Neural progenitor cell (in vitro differentiated cells): ENCODE results near the gene AKR7A2. TPM values are rescaled to one million over a fixed set of nuclear protein-coding genes. Genes with fewer than 3 reads are reported as not detected.

ENCODE experiments used
- DNase-seq: peaks from one replicate; pipeline ENCODE4 v3.0.0-alpha.2; 2016; ENCODE audit warnings: low spot score
- H2AFZ ChIP-seq: fragments of 200-600 bp; sonication (generic); replicated peaks from 2 replicates; pipeline ENCODE4 v1.6.1; 2016; ENCODE audit warnings: antibody characterized with exemption
- H3F3A ChIP-seq: fragments of 200-600 bp; sonication (generic); 2 replicates; pipeline ENCODE4 v1.6.1; 2016; ENCODE audit warnings: antibody characterized with exemption, low read depth
- H3K27ac ChIP-seq: fragments of 200-600 bp; sonication (generic); 2 replicates; pipeline ENCODE4 v1.5.1; 2016; ENCODE audit warnings: mild to moderate bottlenecking
- H3K27me3 ChIP-seq: fragments of 200-600 bp; sonication (generic); 2 replicates; pipeline ENCODE4 v1.6.1; 2016; ENCODE audit warnings: mild to moderate bottlenecking, moderate library complexity
- H3K36me3 ChIP-seq: fragments of 200-600 bp; sonication (generic); 2 replicates; pipeline ENCODE4 v1.5.1; 2016
- H3K4me1 ChIP-seq: fragments of 200-600 bp; sonication (generic); 2 replicates; pipeline ENCODE4 v1.6.1; 2016; ENCODE audit warnings: mixed run types
- H3K4me2 ChIP-seq: fragments of 200-600 bp; sonication (generic); 2 replicates; pipeline ENCODE4 v1.6.1; 2016
- H3K4me3 ChIP-seq: fragments of 200-600 bp; sonication (generic); 2 replicates; pipeline ENCODE4 v1.5.1; 2016
- H3K79me2 ChIP-seq: fragments of 200-600 bp; sonication (generic); 2 replicates; pipeline ENCODE4 v1.6.1; 2016; ENCODE audit warnings: low read depth
- H3K9ac ChIP-seq: fragments of 200-600 bp; sonication (generic); 2 replicates; pipeline ENCODE4 v1.6.1; 2016
- H3K9me3 ChIP-seq: fragments of 200-600 bp; sonication (generic); 2 replicates; pipeline ENCODE4 v1.5.1; 2016; ENCODE audit warnings: low read depth
- H4K20me1 ChIP-seq: fragments of 200-600 bp; sonication (generic); 2 replicates; pipeline ENCODE4 v1.6.1; 2016; ENCODE audit warnings: low read depth
- H3K27ac Mint-ChIP-seq: 3 replicates; pipeline ENCODE4 v1.8.0; 2021; ENCODE audit warnings: mixed read lengths
- H3K27me3 Mint-ChIP-seq: 2 replicates; pipeline ENCODE4 v1.8.0; 2022; ENCODE audit warnings: low read depth, mild to moderate bottlenecking, inconsistent platforms, moderate library complexity, mixed read lengths; ENCODE audit not compliant: insufficient read depth
- H3K36me3 Mint-ChIP-seq: 3 replicates; pipeline ENCODE4 v1.8.0; 2021; ENCODE audit warnings: mixed read lengths
- H3K4me1 Mint-ChIP-seq: 3 replicates; pipeline ENCODE4 v1.8.0; 2021; ENCODE audit warnings: mixed read lengths
- H3K4me3 Mint-ChIP-seq: 3 replicates; pipeline ENCODE4 v1.8.0; 2021; ENCODE audit warnings: mild to moderate bottlenecking, moderate library complexity, mixed read lengths
- H3K9me3 Mint-ChIP-seq: 3 replicates; pipeline ENCODE4 v1.8.0; 2020; ENCODE audit warnings: mixed read lengths
- EZH2 ChIP-seq: fragments of 200-600 bp; sonication (generic); IDR thresholded peaks from 2 replicates; pipeline ENCODE4 v1.6.1; 2017; ENCODE audit warnings: antibody characterized with exemption, mild to moderate bottlenecking, moderate library complexity
- EZH2phosphoT487 ChIP-seq: fragments of 200-600 bp; sonication (generic); IDR thresholded peaks from 2 replicates; pipeline ENCODE4 v1.6.1; 2017; ENCODE audit warnings: antibody characterized with exemption
- total RNA-seq: library from RNA; depleted of rRNA; stranded (reverse); fragments of >200 nt; gene quantifications from 2 replicates; pipeline ENCODE4 v1.2.3, GENCODE V29; 2015; ENCODE audit warnings: low replicate concordance
- TF ChIP-seq, protein P1 (sequence below): fragments of 200-600 bp; sonication (generic); IDR thresholded peaks from 2 replicates; pipeline ENCODE4 v1.5.1; 2017; ENCODE audit warnings: antibody characterized with exemption, mild to moderate bottlenecking

The AKR7A2 gene
- total RNA-seq, 1 donor from 2014 or later: 37.5 TPM

- Histone ChIP-seq H3K9ac (no peak overlapping the region), H3K27me3 (no peaks in the 10 kb centered on the region), H3K27ac (no peak overlapping the region), H4K20me1 (no peaks in the 10 kb centered on the region), H3K79me2 (no peaks in the 10 kb centered on the region), H3K4me2 (no peak overlapping the region), H2AFZ (no peak overlapping the region), H3F3A (no peaks in the 10 kb centered on the region), H3K4me1 (no peaks in the 10 kb centered on the region), H3K36me3 (no peaks in the 10 kb centered on the region), H3K9me3 (no peaks in the 10 kb centered on the region), H3K4me3 (no peak overlapping the region)
- no peak overlapping the region for H3K27ac Mint-ChIP-seq
- no peaks in the 10 kb centered on the region for H3K27me3 Mint-ChIP-seq
- no peak overlapping the region for H3K4me3 Mint-ChIP-seq
- TF ChIP-seq EZH2 (no peak), EZH2phosphoT487 (no peak)
- TF ChIP-seq, protein P1, sequence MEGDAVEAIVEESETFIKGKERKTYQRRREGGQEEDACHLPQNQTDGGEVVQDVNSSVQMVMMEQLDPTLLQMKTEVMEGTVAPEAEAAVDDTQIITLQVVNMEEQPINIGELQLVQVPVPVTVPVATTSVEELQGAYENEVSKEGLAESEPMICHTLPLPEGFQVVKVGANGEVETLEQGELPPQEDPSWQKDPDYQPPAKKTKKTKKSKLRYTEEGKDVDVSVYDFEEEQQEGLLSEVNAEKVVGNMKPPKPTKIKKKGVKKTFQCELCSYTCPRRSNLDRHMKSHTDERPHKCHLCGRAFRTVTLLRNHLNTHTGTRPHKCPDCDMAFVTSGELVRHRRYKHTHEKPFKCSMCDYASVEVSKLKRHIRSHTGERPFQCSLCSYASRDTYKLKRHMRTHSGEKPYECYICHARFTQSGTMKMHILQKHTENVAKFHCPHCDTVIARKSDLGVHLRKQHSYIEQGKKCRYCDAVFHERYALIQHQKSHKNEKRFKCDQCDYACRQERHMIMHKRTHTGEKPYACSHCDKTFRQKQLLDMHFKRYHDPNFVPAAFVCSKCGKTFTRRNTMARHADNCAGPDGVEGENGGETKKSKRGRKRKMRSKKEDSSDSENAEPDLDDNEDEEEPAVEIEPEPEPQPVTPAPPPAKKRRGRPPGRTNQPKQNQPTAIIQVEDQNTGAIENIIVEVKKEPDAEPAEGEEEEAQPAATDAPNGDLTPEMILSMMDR: no peak
- DNase-seq: no peak
- H3K36me3 Mint-ChIP-seq: peaks cover 3% of the 10 kb centered on the region
- no peaks in the 10 kb centered on the region for H3K4me1 Mint-ChIP-seq
- H3K9me3 Mint-ChIP-seq: no peaks in the 10 kb centered on the region
Measured at GRCh38 chr1:19328486-19328885, 16.5 kb upstream of the AKR7A2 start.

DNA sequence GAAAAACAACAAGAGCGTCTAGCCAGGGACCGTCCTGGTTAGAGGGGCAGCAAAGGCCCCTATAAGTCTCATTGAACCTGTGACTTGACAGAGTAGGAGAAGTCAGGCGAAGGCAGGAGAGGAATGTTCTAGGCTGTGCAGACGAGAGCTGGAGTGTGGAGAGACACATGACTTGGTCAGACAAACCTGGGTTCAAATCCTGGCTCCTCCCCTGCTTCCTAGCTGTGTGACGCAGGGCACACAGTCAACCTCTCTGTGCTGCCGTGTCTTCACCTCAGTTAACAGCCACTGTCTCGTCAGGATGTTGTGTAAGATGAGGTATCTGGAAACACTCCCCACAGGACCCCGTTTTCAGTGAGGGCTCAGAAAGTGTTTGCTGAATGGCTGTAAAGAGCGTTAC is 15.8 kb upstream of the AKR7A2 start:
- no peaks in the 10 kb centered on the region for H4K20me1 ChIP-seq
- no peak overlapping the region for H3K27ac Mint-ChIP-seq
- no peak overlapping the region for H3K4me2 ChIP-seq

GRCh38 chr1:19327301-19327700 is 15.4 kb upstream of the AKR7A2 start:
- no peak overlapping the region for H3K27ac Mint-ChIP-seq
- TF ChIP-seq EZH2phosphoT487: no peak
- TF ChIP-seq, protein P1: no peak
- no peak for TF ChIP-seq EZH2

More for the DNA sequence above, 15.8 kb upstream of the AKR7A2 start:
- no peaks in the 10 kb centered on the region for H3K36me3 ChIP-seq
- TF ChIP-seq, protein P1: no peak
- TF ChIP-seq EZH2: no peak
- no peak for TF ChIP-seq EZH2phosphoT487
- no peak overlapping the region for H3K4me3 ChIP-seq
- Mint-ChIP-seq H3K36me3 (peaks cover 3% of the 10 kb centered on the region), H3K4me3 (no peak overlapping the region), H3K9me3 (no peaks in the 10 kb centered on the region), H3K4me1 (no peaks in the 10 kb centered on the region), H3K27me3 (no peaks in the 10 kb centered on the region)
- no peaks in the 10 kb centered on the region for H3K27me3 ChIP-seq
- no peaks in the 10 kb centered on the region for H3K79me2 ChIP-seq
- no peak for DNase-seq
- H3K4me1 ChIP-seq: no peaks in the 10 kb centered on the region
- H3K9ac ChIP-seq: no peak overlapping the region
- no peak overlapping the region for H3K27ac ChIP-seq
- H2AFZ ChIP-seq: no peak overlapping the region
- H3F3A ChIP-seq: no peaks in the 10 kb centered on the region
- no peaks in the 10 kb centered on the region for H3K9me3 ChIP-seq

GRCh38 chr1:19326748-19327065 is 14.8 kb upstream of the AKR7A2 start:
- Mint-ChIP-seq H3K4me1 (no peaks in the 10 kb centered on the region), H3K27ac (no peak overlapping the region), H3K4me3 (no peak overlapping the region), H3K27me3 (peaks cover 2% of the 10 kb centered on the region), H3K9me3 (no peaks in the 10 kb centered on the region), H3K36me3 (peaks cover 5% of the 10 kb centered on the region)
- Histone ChIP-seq H4K20me1 (no peaks in the 10 kb centered on the region), H3F3A (no peaks in the 10 kb centered on the region), H3K4me2 (no peak overlapping the region), H3K4me1 (no peaks in the 10 kb centered on the region), H3K4me3 (no peak overlapping the region), H3K36me3 (no peaks in the 10 kb centered on the region), H3K79me2 (no peaks in the 10 kb centered on the region), H2AFZ (no peak overlapping the region), H3K9ac (no peak overlapping the region), H3K9me3 (no peaks in the 10 kb centered on the region), H3K27ac (no peak overlapping the region), H3K27me3 (no peaks in the 10 kb centered on the region)
- no peak for DNase-seq
- TF ChIP-seq, protein P1: no peak
- TF ChIP-seq EZH2 (no peak), EZH2phosphoT487 (no peak)

More at GRCh38 chr1:19327301-19327700, 15.4 kb upstream of the AKR7A2 start:
- Mint-ChIP-seq H3K36me3 (peaks cover 5% of the 10 kb centered on the region), H3K4me1 (no peaks in the 10 kb centered on the region), H3K4me3 (no peak overlapping the region), H3K27me3 (no peaks in the 10 kb centered on the region), H3K9me3 (no peaks in the 10 kb centered on the region)
- no peaks in the 10 kb centered on the region for H3K4me1 ChIP-seq
- no peaks in the 10 kb centered on the region for H3K79me2 ChIP-seq
- no peak overlapping the region for H3K9ac ChIP-seq
- H3K9me3 ChIP-seq: no peaks in the 10 kb centered on the region
- no peak for DNase-seq
- H3K4me2 ChIP-seq: no peak overlapping the region
- H3K27me3 ChIP-seq: no peaks in the 10 kb centered on the region
- no peaks in the 10 kb centered on the region for H4K20me1 ChIP-seq
- H3K36me3 ChIP-seq: no peaks in the 10 kb centered on the region
- no peak overlapping the region for H2AFZ ChIP-seq
- no peak overlapping the region for H3K4me3 ChIP-seq
- no peaks in the 10 kb centered on the region for H3F3A ChIP-seq
- no peak overlapping the region for H3K27ac ChIP-seq
